ENCODE results near the gene ZBTB49. TPM values are rescaled to one million over a fixed set of nuclear protein-coding genes. Genes with fewer than 3 reads are reported as not detected.

Gene ZBTB49
- total RNA-seq, 5 donors from 2014 or later (not counting 1 experiment from before 2014, with no cell fraction given): 7.9 to 17.1 (median 11.4) TPM

- H3K4me3 ChIP-seq (ENCODE audit: control insufficient read depth in 1 of 2, extremely low read depth in 1 of 2, low read length in 1 of 2): no peak overlapping the region
- H3K9me3 Mint-ChIP-seq: no peaks in the 10 kb centered on the region
- H3K27ac Mint-ChIP-seq: no peak overlapping the region
- DNase-seq: no peak
- H3K4me1 ChIP-seq (ENCODE audit: control insufficient read depth in 1 of 2, extremely low read depth in 1 of 2, insufficient read depth in 2 of 2, low read length in 2 of 2): no peaks in the 10 kb centered on the region
- 100% methylated on average over 3 of the region's 5 CpGs for WGBS (ENCODE audit: insufficient coverage)
- no peaks in the 10 kb centered on the region for H3K27me3 ChIP-seq (replicated peaks in 1 of 2; ENCODE audit: control insufficient read depth in 2 of 2, extremely low read depth in 1 of 2, insufficient read depth in 2 of 2, low read length in 1 of 2)
- ChIA-PET POLR2A (no interaction called here), CTCF (no interaction called here)
- peaks cover 23 to 37% (median 31%) of the 10 kb centered on the region in 3 donors for H3K4me1 Mint-ChIP-seq
- peaks cover 35% of the 10 kb centered on the region for H3K36me3 Mint-ChIP-seq
- no peak for ATAC-seq (replicated peaks in 1 of 4)
- no peak overlapping the region for H3K27ac ChIP-seq (ENCODE audit: low read length)
- no peak overlapping the region for H3K4me3 Mint-ChIP-seq
- peaks cover 6 to 33% of the 10 kb centered on the region in 2 donors for H3K36me3 ChIP-seq (ENCODE audit: control insufficient read depth in 2 of 2, extremely low read depth in 1 of 2, insufficient read depth in 1 of 2, low read length in 1 of 2)
- no peaks in the 10 kb centered on the region for H3K9me3 ChIP-seq
- H3K27me3 Mint-ChIP-seq: no peaks in the 10 kb centered on the region
These were observed 11.9 kb downstream of the ZBTB49 start for GRCh38 chr4:4302001-4302400.

- Mint-ChIP-seq H3K9me3 (no peaks in the 10 kb centered on the region), H3K4me3 (no peak overlapping the region), H3K27ac (no peak overlapping the region), H3K36me3 (peaks cover 38% of the 10 kb centered on the region), H3K4me1 (peaks cover 23 to 37% (median 34%) of the 10 kb centered on the region in 3 donors), H3K27me3 (no peaks in the 10 kb centered on the region)
- no peak overlapping the region for H3K4me3 ChIP-seq (ENCODE audit: control insufficient read depth in 1 of 2, extremely low read depth in 1 of 2, low read length in 1 of 2)
- ChIA-PET POLR2A (no interaction called here), CTCF (no interaction called here)
- no peak overlapping the region for H3K27ac ChIP-seq (ENCODE audit: low read length)
- ATAC-seq (replicated peaks in 1 of 4) (no peak), DNase-seq (no peak)
- 76% methylated on average over 5 of the region's 6 CpGs for WGBS (ENCODE audit: insufficient coverage)
- peaks cover 5 to 37% of the 10 kb centered on the region in 2 donors for H3K36me3 ChIP-seq (ENCODE audit: control insufficient read depth in 2 of 2, extremely low read depth in 1 of 2, insufficient read depth in 1 of 2, low read length in 1 of 2)
- no peaks in the 10 kb centered on the region for H3K27me3 ChIP-seq (replicated peaks in 1 of 2; ENCODE audit: control insufficient read depth in 2 of 2, extremely low read depth in 1 of 2, insufficient read depth in 2 of 2, low read length in 1 of 2)
- no peaks in the 10 kb centered on the region for H3K9me3 ChIP-seq
- H3K4me1 ChIP-seq (ENCODE audit: control insufficient read depth in 1 of 2, extremely low read depth in 1 of 2, insufficient read depth in 2 of 2, low read length in 2 of 2): no peaks in the 10 kb centered on the region
These were observed 12.4 kb downstream of the ZBTB49 start for GRCh38 chr4:4302416-4302815.

GRCh38 chr4:4306920-4307319, 16.9 kb downstream of the ZBTB49 start:
- no peak overlapping the region for H3K27ac ChIP-seq (ENCODE audit: low read length)
- Mint-ChIP-seq H3K36me3 (peaks cover 41% of the 10 kb centered on the region), H3K4me3 (no peak overlapping the region), H3K27me3 (no peaks in the 10 kb centered on the region), H3K4me1 (peaks cover 9 to 14% (median 10%) of the 10 kb centered on the region in 3 donors), H3K27ac (no peak overlapping the region), H3K9me3 (no peaks in the 10 kb centered on the region)
- CTCF ChIA-PET: no interaction called here
- no peak overlapping the region for H3K4me3 ChIP-seq (ENCODE audit: control insufficient read depth in 1 of 2, extremely low read depth in 1 of 2, low read length in 1 of 2)
- 98% methylated on average over 11 of the region's 11 CpGs for WGBS (ENCODE audit: insufficient coverage)
- H3K4me1 ChIP-seq (ENCODE audit: control insufficient read depth in 1 of 2, extremely low read depth in 1 of 2, insufficient read depth in 2 of 2, low read length in 2 of 2): no peaks in the 10 kb centered on the region
- H3K27me3 ChIP-seq (replicated peaks in 1 of 2; ENCODE audit: control insufficient read depth in 2 of 2, extremely low read depth in 1 of 2, insufficient read depth in 2 of 2, low read length in 1 of 2): no peaks in the 10 kb centered on the region
- ATAC-seq (replicated peaks in 1 of 4) (no peak), DNase-seq (no peak)
- POLR2A ChIA-PET: no interaction called here
- H3K9me3 ChIP-seq: no peaks in the 10 kb centered on the region
- peaks cover 5 to 38% of the 10 kb centered on the region in 2 donors for H3K36me3 ChIP-seq (ENCODE audit: control insufficient read depth in 2 of 2, extremely low read depth in 1 of 2, insufficient read depth in 1 of 2, low read length in 1 of 2)

GRCh38 chr4:4308800-4309441, 18.9 kb downstream of the ZBTB49 start:
- ChIA-PET CTCF (no interaction called here), POLR2A (no interaction called here)
- H3K27ac Mint-ChIP-seq: no peak overlapping the region

GRCh38 chr4:4311193-4311592, 21.1 kb downstream of the ZBTB49 start:
- ChIA-PET POLR2A (no interaction called here), CTCF (no interaction called here)
- no peaks in the 10 kb centered on the region for H3K9me3 Mint-ChIP-seq
- Histone ChIP-seq H3K27me3 (replicated peaks in 1 of 2; ENCODE audit: control insufficient read depth in 2 of 2, extremely low read depth in 1 of 2, insufficient read depth in 2 of 2, low read length in 1 of 2) (no peaks in the 10 kb centered on the region), H3K4me3 (ENCODE audit: control insufficient read depth in 1 of 2, extremely low read depth in 1 of 2, low read length in 1 of 2) (no peak overlapping the region), H3K9me3 (no peaks in the 10 kb centered on the region), H3K27ac (ENCODE audit: low read length) (no peak overlapping the region), H3K4me1 (ENCODE audit: control insufficient read depth in 1 of 2, extremely low read depth in 1 of 2, insufficient read depth in 2 of 2, low read length in 2 of 2) (no peaks in the 10 kb centered on the region), H3K36me3 (ENCODE audit: control insufficient read depth in 2 of 2, extremely low read depth in 1 of 2, insufficient read depth in 1 of 2, low read length in 1 of 2) (peaks cover 6 to 60% of the 10 kb centered on the region in 2 donors)
- H3K36me3 Mint-ChIP-seq: peaks cover 49% of the 10 kb centered on the region
- no CpG with 5 or more reads among the region's 4 CpGs for WGBS (ENCODE audit: insufficient coverage)
- DNase-seq (no peak), ATAC-seq (replicated peaks in 1 of 4) (no peak)
- H3K27me3 Mint-ChIP-seq: no peaks in the 10 kb centered on the region
- H3K27ac Mint-ChIP-seq: no peak overlapping the region
- peaks cover 0 to 5% (median 0%) of the 10 kb centered on the region in 3 donors for H3K4me1 Mint-ChIP-seq
- no peak overlapping the region for H3K4me3 Mint-ChIP-seq

More at GRCh38 chr4:4308800-4309441, 18.9 kb downstream of the ZBTB49 start:
- no peaks in the 10 kb centered on the region for H3K9me3 ChIP-seq
- DNase-seq (no peak), ATAC-seq (replicated peaks in 1 of 4) (no peak)
- 95% methylated on average over 6 of the region's 9 CpGs for WGBS (ENCODE audit: insufficient coverage)
- Mint-ChIP-seq H3K9me3 (no peaks in the 10 kb centered on the region), H3K36me3 (peaks cover 40% of the 10 kb centered on the region), H3K4me3 (no peak overlapping the region), H3K4me1 (peaks cover 4 to 8% (median 5%) of the 10 kb centered on the region in 3 donors), H3K27me3 (no peaks in the 10 kb centered on the region)
- no peak overlapping the region for H3K27ac ChIP-seq (ENCODE audit: low read length)
- H3K4me3 ChIP-seq (ENCODE audit: control insufficient read depth in 1 of 2, extremely low read depth in 1 of 2, low read length in 1 of 2): no peak overlapping the region
- H3K36me3 ChIP-seq (ENCODE audit: control insufficient read depth in 2 of 2, extremely low read depth in 1 of 2, insufficient read depth in 1 of 2, low read length in 1 of 2): peaks cover 3 to 41% of the 10 kb centered on the region in 2 donors
- H3K4me1 ChIP-seq (ENCODE audit: control insufficient read depth in 1 of 2, extremely low read depth in 1 of 2, insufficient read depth in 2 of 2, low read length in 2 of 2): no peaks in the 10 kb centered on the region
- H3K27me3 ChIP-seq (replicated peaks in 1 of 2; ENCODE audit: control insufficient read depth in 2 of 2, extremely low read depth in 1 of 2, insufficient read depth in 2 of 2, low read length in 1 of 2): no peaks in the 10 kb centered on the region

- Histone ChIP-seq H3K4me3 (ENCODE audit: control insufficient read depth in 1 of 2, extremely low read depth in 1 of 2, low read length in 1 of 2) (no peak overlapping the region), H3K27me3 (replicated peaks in 1 of 2; ENCODE audit: control insufficient read depth in 2 of 2, extremely low read depth in 1 of 2, insufficient read depth in 2 of 2, low read length in 1 of 2) (no peaks in the 10 kb centered on the region), H3K27ac (ENCODE audit: low read length) (no peak overlapping the region), H3K9me3 (no peaks in the 10 kb centered on the region), H3K4me1 (ENCODE audit: control insufficient read depth in 1 of 2, extremely low read depth in 1 of 2, insufficient read depth in 2 of 2, low read length in 2 of 2) (no peaks in the 10 kb centered on the region), H3K36me3 (ENCODE audit: control insufficient read depth in 2 of 2, extremely low read depth in 1 of 2, insufficient read depth in 1 of 2, low read length in 1 of 2) (peaks cover 12 to 63% of the 10 kb centered on the region in 2 donors)
- Mint-ChIP-seq H3K4me3 (no peak overlapping the region), H3K9me3 (no peaks in the 10 kb centered on the region), H3K36me3 (peaks cover 53% of the 10 kb centered on the region), H3K4me1 (no peaks in the 10 kb centered on the region), H3K27ac (no peak overlapping the region), H3K27me3 (no peaks in the 10 kb centered on the region)
- DNase-seq (no peak), ATAC-seq (replicated peaks in 1 of 4) (no peak)
- 82% methylated on average over 4 of the region's 12 CpGs for WGBS (ENCODE audit: insufficient coverage)
- ChIA-PET POLR2A (no interaction called here), CTCF (interaction anchor here in 1 of 2 donors (1.6 kb wide), 1 partner anchor 56 kb away, joined by 3 read pairs; no protein-coding TSS in a partner anchor)
These were observed 25.6 kb downstream of the ZBTB49 start for GRCh38 chr4:4315461-4316149.

Data from T-cell (primary cell).